NCI-H2196 treated with DMSO at 0.1 percent for 48 hours (cell line): ENCODE measurements around the gene P2RY6.

Experiments
- DNase-seq: peaks from one replicate; lab custom pipeline; 2025; ENCODE audit not compliant: unreplicated experiment; lab: John Stamatoyannopoulos, UW

P2RY6 gene

GRCh38 chr11:73314117-73314961, 42.2 kb downstream of the P2RY6 start:
- no peak for DNase-seq

- DNase-seq: no peak
Observed at GRCh38 chr11:73315293-73316020, 43.3 kb downstream of the P2RY6 start.

- DNase-seq: no peak
Observed at GRCh38 chr11:73316422-73316821, 44.3 kb downstream of the P2RY6 start.

GRCh38 chr11:73317373-73317772, 45.2 kb downstream of the P2RY6 start:
- no peak for DNase-seq

- no peak for DNase-seq
Observed at GRCh38 chr11:73317803-73318202, 45.7 kb downstream of the P2RY6 start.

GRCh38 chr11:73318501-73319011, 46.4 kb downstream of the P2RY6 start:
- no peak for DNase-seq

GRCh38 chr11:73320763-73321603, 48.8 kb downstream of the P2RY6 start:
- no peak for DNase-seq

- no peak for DNase-seq
Observed at GRCh38 chr11:73321604-73322381, 49.7 kb downstream of the P2RY6 start.

- no peak for DNase-seq
Observed at GRCh38 chr11:73322382-73323306, 50.5 kb downstream of the P2RY6 start.

- DNase-seq: no peak
Observed at GRCh38 chr11:73323464-73323863, 51.3 kb downstream of the P2RY6 start.

- no peak for DNase-seq
Observed at GRCh38 chr11:73324116-73324515, 52.0 kb downstream of the P2RY6 start.

- no peak for DNase-seq
Observed at GRCh38 chr11:73324665-73325035, 52.5 kb downstream of the P2RY6 start.

GRCh38 chr11:73325036-73325981, 53.2 kb downstream of the P2RY6 start:
- no peak for DNase-seq

- DNase-seq: no peak
Observed at GRCh38 chr11:73326929-73327811, 55.0 kb downstream of the P2RY6 start.

GRCh38 chr11:73327812-73328364, 55.8 kb downstream of the P2RY6 start:
- no peak for DNase-seq

- DNase-seq: no peak
Observed at GRCh38 chr11:73330569-73331093, 58.5 kb downstream of the P2RY6 start.
